ENCODE data around the gene EMC1.
A peak's percentile ranks its signal among the peaks of the same experiment; 100 is the strongest.
"Not testable (repeated sequence)": the region's sequence is repeated elsewhere in the genome, so short reads cannot be mapped to it uniquely, and the experiment has no call there.

Gene EMC1

GRCh38 chr1:19251305-19252196, at the start of gene EMC1, which contains the start of gene MRTO4:
Gene EMC1 (minus strand): TSS chr1:19251524. CDS start chr1:19251509, 15 bp downstream.
Gene MRTO4 (plus strand): TSS chr1:19251805. CDS start chr1:19251836, 31 bp downstream.
- DNase-seq = peak; percentile 88

- DNase-seq = no peak
Observed at GRCh38 chr1:19300211-19300610, 48.9 kb upstream of the EMC1 start.

- DNase-seq = no peak
Observed at GRCh38 chr1:19294638-19295037, 43.3 kb upstream of the EMC1 start.

GRCh38 chr1:19289244-19289643, 37.9 kb upstream of the EMC1 start:
- DNase-seq = no peak

GRCh38 chr1:19288324-19289241, 37.3 kb upstream of the EMC1 start, which contains the start of gene AKR7A3:
Gene AKR7A3 (minus strand): TSS chr1:19288770. CDS start chr1:19288709, 61 bp downstream.
- peak; percentile 75 for DNase-seq

- DNase-seq = no peak
Observed at GRCh38 chr1:19287436-19288185, 36.3 kb upstream of the EMC1 start.

GRCh38 chr1:19285807-19286206, 34.5 kb upstream of the EMC1 start:
- DNase-seq = not testable (repeated sequence)

GRCh38 chr1:19285366-19285765, 34.0 kb upstream of the EMC1 start:
- not testable (repeated sequence) for DNase-seq

- no peak for DNase-seq
Observed at GRCh38 chr1:19284881-19285280, 33.6 kb upstream of the EMC1 start.

GRCh38 chr1:19283891-19284290, 32.6 kb upstream of the EMC1 start:
- no peak for DNase-seq

GRCh38 chr1:19274636-19275035, 23.3 kb upstream of the EMC1 start:
- no peak for DNase-seq

- DNase-seq = not testable (repeated sequence)
Observed at GRCh38 chr1:19273844-19274531, 22.7 kb upstream of the EMC1 start.

- DNase-seq = no peak
Observed at GRCh38 chr1:19273106-19273843, 22.0 kb upstream of the EMC1 start.

GRCh38 chr1:19272064-19272463, 20.7 kb upstream of the EMC1 start:
- DNase-seq = no peak

- not testable (repeated sequence) for DNase-seq
Observed at GRCh38 chr1:19270343-19270730, 19.0 kb upstream of the EMC1 start.

- DNase-seq = not testable (repeated sequence)
Observed at GRCh38 chr1:19269427-19270342, 18.4 kb upstream of the EMC1 start.

- no peak for DNase-seq
Observed at GRCh38 chr1:19268445-19268844, 17.1 kb upstream of the EMC1 start.

- DNase-seq = no peak
Observed at GRCh38 chr1:19262744-19263143, 11.4 kb upstream of the EMC1 start.

- DNase-seq = no peak
Observed at GRCh38 chr1:19262047-19262446, 10.7 kb upstream of the EMC1 start.
